Caco-2 (cell line): ENCODE results near the gene CDX2. TPM values are rescaled to one million over a fixed set of nuclear protein-coding genes. Genes with fewer than 3 reads are reported as not detected.

Source experiments
- BruUV-seq: library from RNA; stranded (reverse); fragments of 400-500 nt; replicated peaks from 2 replicates; lab custom pipeline; 2021; lab: Mats Ljungman, UMichigan
- CTCF ChIA-PET: fragments of 300-600 bp; sonication (Branson Sonifier 250); formaldehyde crosslinking; loops from one replicate; lab custom pipeline; 2022; ENCODE audit warnings: antibody characterized with exemption; lab: Charles Lee
- POLR2A ChIA-PET: fragments of 300-600 bp; sonication (Branson Sonifier 250); formaldehyde crosslinking; loops from one replicate; lab custom pipeline; 2022; ENCODE audit warnings: antibody characterized with exemption; lab: Charles Lee
- DNase-seq, 2 experiments: peaks; one replicate each; pipeline versions ENCODE4 v3.0.0 to v3.0.0-alpha.2; 2020 to 2022
- H3K27me3 ChIP-seq: replicated peaks from 2 replicates; pipeline ENCODE4 v1.6.0; 2011; ENCODE audit warnings: low read length; ENCODE audit not compliant: control insufficient read depth, insufficient read depth
- H3K36me3 ChIP-seq: 2 replicates; pipeline ENCODE4 v1.5.1; 2011; ENCODE audit warnings: low read length; ENCODE audit not compliant: control insufficient read depth, insufficient read depth
- H3K4me1 ChIP-seq: fragments of 250-450 bp; sonication (Bioruptor Pico); 2 replicates; pipeline ENCODE4 v1.5.1; 2020; ENCODE audit warnings: mild to moderate bottlenecking
- H3K4me3 ChIP-seq: 2 replicates; pipeline ENCODE4 v1.5.1; 2011; ENCODE audit warnings: low read depth, mild to moderate bottlenecking, control low read depth, low read length
- H3K9me3 ChIP-seq: fragments of 250-450 bp; sonication (Bioruptor Pico); 2 replicates; pipeline ENCODE4 v1.5.1; 2020; ENCODE audit warnings: mild to moderate bottlenecking, moderate library complexity
- H3K27ac Mint-ChIP-seq: one replicate; pipeline ENCODE4 v1.8.0; 2022; ENCODE audit warnings: mixed read lengths; ENCODE audit not compliant: unreplicated experiment
- H3K27me3 Mint-ChIP-seq: one replicate; pipeline ENCODE4 v1.8.0; 2022; ENCODE audit warnings: mixed read lengths; ENCODE audit not compliant: insufficient read depth, unreplicated experiment
- H3K36me3 Mint-ChIP-seq: one replicate; pipeline ENCODE4 v1.8.0; 2022; ENCODE audit warnings: mild to moderate bottlenecking, mixed read lengths; ENCODE audit not compliant: insufficient read depth, unreplicated experiment
- H3K4me1 Mint-ChIP-seq: one replicate; pipeline ENCODE4 v1.8.0; 2022; ENCODE audit warnings: low read depth, mixed read lengths; ENCODE audit not compliant: unreplicated experiment
- H3K4me3 Mint-ChIP-seq: one replicate; pipeline ENCODE4 v1.8.0; 2022; ENCODE audit warnings: mild to moderate bottlenecking, moderate library complexity, mixed read lengths; ENCODE audit not compliant: unreplicated experiment
- H3K9me3 Mint-ChIP-seq: one replicate; pipeline ENCODE4 v1.8.0; 2022; ENCODE audit warnings: mixed read lengths; ENCODE audit not compliant: unreplicated experiment
- CTCF ChIP-seq, 2 experiments: fragments of 200-600 bp in 1 of 2; IDR thresholded peaks; 1 replicate in 1 of 2; 2 replicates in 1 of 2; pipeline versions ENCODE4 v1.5.1 to v1.8.0; 2011 to 2022; ENCODE audit warnings: antibody characterized with exemption in 1 of 2, control low read depth in 1 of 2, inconsistent platforms in 1 of 2, low read depth in 1 of 2, low read length in 1 of 2, mild to moderate bottlenecking in 1 of 2, moderate library complexity in 1 of 2; ENCODE audit not compliant: insufficient read depth in 1 of 2, severe bottlenecking in 1 of 2, unreplicated experiment in 1 of 2
- intact Hi-C: fragments of 100-400 bp; cut with micrococcal nuclease; formaldehyde crosslinking; loops from one replicate; pipeline ENCODE4 v1.10.0; 2022; ENCODE audit not compliant: unreplicated experiment
- total RNA-seq: library from RNA; stranded (reverse); gene quantifications from 2 replicates; pipeline ENCODE4 v1.2.3, GENCODE V29; 2022

Gene CDX2
- total RNA-seq, 1 experiment from 2014 or later, result 104 TPM

DNA sequence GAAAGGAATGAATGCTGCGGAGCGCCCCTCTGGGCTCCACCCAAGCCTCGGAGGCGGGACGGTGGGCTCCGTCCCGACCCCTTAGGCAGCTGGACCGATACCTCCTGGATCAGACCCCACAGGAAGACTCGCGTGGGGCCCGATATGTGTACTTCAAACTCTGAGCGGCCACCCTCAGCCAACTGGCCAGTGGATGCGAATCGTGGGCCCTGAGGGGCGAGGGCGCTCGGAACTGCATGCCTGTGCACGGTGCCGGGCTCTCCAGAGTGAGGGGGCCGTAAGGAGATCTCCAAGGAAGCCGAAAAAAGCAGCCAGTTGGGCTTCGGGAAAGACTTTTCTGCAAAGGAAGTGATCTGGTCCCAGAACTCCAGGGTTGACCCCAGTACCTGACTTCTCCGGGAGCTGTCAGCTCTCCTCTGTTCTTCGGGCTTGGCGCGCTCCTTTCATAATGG lies 40.7 kb downstream of the CDX2 start:
- Mint-ChIP-seq H3K9me3 (no peaks in the 10 kb centered on the region), H3K27ac (no peak overlapping the region), H3K4me3 (no peak overlapping the region), H3K36me3 (no peaks in the 10 kb centered on the region), H3K4me1 (no peaks in the 10 kb centered on the region), H3K27me3 (no peaks in the 10 kb centered on the region)
- no peaks in the 10 kb centered on the region for H3K9me3 ChIP-seq
- BruUV-seq, result no TSS peak
- no peaks in the 10 kb centered on the region for H3K4me1 ChIP-seq
- intact Hi-C loops, result no loop called here
- H3K4me3 ChIP-seq, result no peak overlapping the region
- CTCF ChIA-PET, result no interaction called here
- no peak for TF ChIP-seq CTCF (IDR thresholded peaks at IDR 0.05; ENCODE audit: insufficient read depth in 1 of 2, low read depth in 1 of 2, low read length in 1 of 2, severe bottlenecking in 1 of 2, unreplicated experiment in 1 of 2)
- no peak for DNase-seq
- no peaks in the 10 kb centered on the region for H3K27me3 ChIP-seq
- no peaks in the 10 kb centered on the region for H3K36me3 ChIP-seq
- POLR2A ChIA-PET, result interaction anchor here (0.5 kb wide), 1 partner anchor 16 kb away, joined by 3 read pairs; no protein-coding TSS in a partner anchor

DNA sequence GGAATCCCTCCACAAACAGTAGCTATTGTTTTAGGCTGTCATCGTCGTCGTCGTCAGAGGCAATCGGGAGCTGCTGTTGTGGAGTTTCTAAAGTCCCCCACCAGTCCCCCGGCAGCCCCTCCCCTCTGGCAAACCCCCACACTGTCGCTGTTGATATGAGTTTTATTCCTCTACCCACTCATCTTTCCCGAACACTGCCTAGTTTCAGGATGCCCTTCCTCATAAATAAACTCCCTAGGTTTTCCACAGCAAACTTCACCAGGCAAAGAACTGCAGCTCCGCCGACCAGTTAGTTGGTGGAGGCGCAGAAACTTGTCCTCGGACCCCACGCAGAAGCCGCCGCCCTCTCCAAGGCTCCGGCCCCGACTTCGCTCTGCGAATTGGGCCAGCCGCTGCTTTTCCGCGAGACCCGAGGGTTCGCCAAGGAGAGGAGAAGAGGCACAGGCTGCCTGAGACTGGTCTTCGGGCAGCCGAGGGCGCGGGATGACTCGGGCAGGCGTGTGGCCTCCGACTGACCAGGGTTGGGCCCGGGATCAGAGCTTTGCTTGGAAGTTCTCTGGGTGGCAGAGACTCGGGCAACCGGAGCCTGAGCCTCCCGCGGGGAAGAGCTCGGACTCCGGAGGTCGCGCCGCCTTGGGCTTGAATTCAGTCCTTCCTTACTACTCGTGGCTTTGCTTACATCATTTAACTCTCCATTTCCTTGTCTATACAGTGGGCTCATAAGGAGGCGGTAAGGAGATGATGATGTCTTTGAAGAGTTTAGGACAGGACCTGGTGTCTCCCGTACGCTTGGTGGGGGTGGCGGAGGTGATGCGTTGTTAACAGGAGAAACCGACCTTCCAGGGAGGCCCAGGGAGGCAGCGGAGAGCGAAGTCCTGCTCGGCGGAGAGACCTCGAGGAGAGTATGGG lies 41.4 kb downstream of the CDX2 start:
- Histone ChIP-seq H3K4me1 (no peaks in the 10 kb centered on the region), H3K36me3 (no peaks in the 10 kb centered on the region), H3K9me3 (no peaks in the 10 kb centered on the region), H3K27me3 (no peaks in the 10 kb centered on the region), H3K4me3 (no peak overlapping the region)
- DNase-seq, result no peak
- no peaks in the 10 kb centered on the region for H3K4me1 Mint-ChIP-seq
- H3K4me3 Mint-ChIP-seq, result no peak overlapping the region
- ChIA-PET CTCF (no interaction called here), POLR2A (interaction anchor here (0.5 kb wide), 1 partner anchor 16 kb away, joined by 3 read pairs; no protein-coding TSS in a partner anchor)
- no peaks in the 10 kb centered on the region for H3K27me3 Mint-ChIP-seq
- H3K27ac Mint-ChIP-seq, result no peak overlapping the region
- TF ChIP-seq CTCF (IDR thresholded peaks at IDR 0.05; ENCODE audit: insufficient read depth in 1 of 2, low read depth in 1 of 2, low read length in 1 of 2, severe bottlenecking in 1 of 2, unreplicated experiment in 1 of 2), result no peak
- H3K36me3 Mint-ChIP-seq, result no peaks in the 10 kb centered on the region
- intact Hi-C loops, result no loop called here
- no TSS peak for BruUV-seq
- H3K9me3 Mint-ChIP-seq, result no peaks in the 10 kb centered on the region

GRCh38 chr13:27926644-27927434 lies 42.3 kb downstream of the CDX2 start:
- no peaks in the 10 kb centered on the region for H3K9me3 ChIP-seq
- H3K4me1 ChIP-seq, result no peaks in the 10 kb centered on the region
- no TSS peak for BruUV-seq
- ChIA-PET POLR2A (no interaction called here), CTCF (no interaction called here)
- H3K4me3 ChIP-seq, result no peak overlapping the region
- no peak overlapping the region for H3K4me3 Mint-ChIP-seq
- no peak for TF ChIP-seq CTCF (IDR thresholded peaks at IDR 0.05; ENCODE audit: insufficient read depth in 1 of 2, low read depth in 1 of 2, low read length in 1 of 2, severe bottlenecking in 1 of 2, unreplicated experiment in 1 of 2)
- no peak overlapping the region for H3K27ac Mint-ChIP-seq
- H3K36me3 ChIP-seq, result no peaks in the 10 kb centered on the region
- intact Hi-C loops, result no loop called here
- no peaks in the 10 kb centered on the region for H3K36me3 Mint-ChIP-seq
- H3K9me3 Mint-ChIP-seq, result no peaks in the 10 kb centered on the region
- H3K27me3 ChIP-seq, result no peaks in the 10 kb centered on the region
- no peaks in the 10 kb centered on the region for H3K4me1 Mint-ChIP-seq
- H3K27me3 Mint-ChIP-seq, result no peaks in the 10 kb centered on the region
- no peak for DNase-seq
